Glutamatergic neuron (in vitro differentiated cells): Measurements from ENCODE around the gene TBC1D21. TPM values are rescaled to one million over a fixed set of nuclear protein-coding genes. Genes with fewer than 3 reads are reported as not detected.

Source experiments
- DNase-seq: peaks from one replicate; pipeline ENCODE4 v3.0.0; 2022
- H3K27ac Mint-ChIP-seq: one replicate; pipeline ENCODE4 v1.8.0; 2020; ENCODE audit warnings: mild to moderate bottlenecking, mixed read lengths, inconsistent platforms; ENCODE audit not compliant: unreplicated experiment
- H3K27me3 Mint-ChIP-seq: one replicate; pipeline ENCODE4 v1.8.0; 2020; ENCODE audit warnings: mild to moderate bottlenecking, moderate library complexity, mixed read lengths, inconsistent platforms; ENCODE audit not compliant: unreplicated experiment
- H3K36me3 Mint-ChIP-seq: one replicate; pipeline ENCODE4 v1.8.0; 2020; ENCODE audit warnings: mild to moderate bottlenecking, mixed read lengths, inconsistent platforms; ENCODE audit not compliant: unreplicated experiment
- H3K4me1 Mint-ChIP-seq: one replicate; pipeline ENCODE4 v1.8.0; 2020; ENCODE audit warnings: mild to moderate bottlenecking, low read depth, mixed read lengths, inconsistent platforms; ENCODE audit not compliant: unreplicated experiment
- H3K4me3 Mint-ChIP-seq: one replicate; pipeline ENCODE4 v1.8.0; 2020; ENCODE audit warnings: mild to moderate bottlenecking, mixed read lengths, inconsistent platforms; ENCODE audit not compliant: unreplicated experiment
- H3K9me3 Mint-ChIP-seq: one replicate; pipeline ENCODE4 v1.8.0; 2020; ENCODE audit warnings: mild to moderate bottlenecking, moderate library complexity, mixed read lengths, inconsistent platforms; ENCODE audit not compliant: unreplicated experiment
- total RNA-seq: library from RNA; stranded (reverse); fragmentation: NEBNext Ultra II Directional; extraction: Animal tissue kit (Norgen Biotek cat#: 25700); gene quantifications from one replicate; pipeline ENCODE4 v1.2.1, GENCODE V29; 2021; ENCODE audit not compliant: unreplicated experiment
- TF ChIP-seq, protein P1 (sequence below): fragments of 200-600 bp; sonication (generic); IDR thresholded peaks from one replicate; pipeline ENCODE4 v1.5.0; 2021; ENCODE audit not compliant: partially characterized antibody, unreplicated experiment

Gene TBC1D21
- total RNA-seq, 1 donor from 2014 or later: not detected

DNA sequence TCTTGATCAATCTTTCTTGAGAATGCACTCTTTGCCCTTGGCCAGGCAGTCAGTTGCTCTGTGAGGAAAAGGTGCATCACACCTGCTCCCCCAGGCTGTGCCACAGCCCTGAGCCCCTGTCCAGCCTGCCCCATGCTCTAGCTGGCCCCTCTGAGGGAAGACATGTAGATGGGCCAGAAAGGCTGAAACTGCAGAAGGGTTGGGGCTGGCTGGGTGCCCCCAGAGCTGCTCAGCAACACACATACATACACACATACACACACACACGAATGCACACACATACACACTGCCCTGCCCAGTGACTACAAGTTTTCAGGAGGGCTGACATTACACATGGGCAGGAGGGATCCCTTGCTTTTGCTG lies 16.4 kb downstream of the TBC1D21 start:
- Mint-ChIP-seq H3K36me3 (peaks cover 11% of the 10 kb centered on the region), H3K27ac (no peak overlapping the region), H3K27me3 (peaks cover 17% of the 10 kb centered on the region), H3K9me3 (peaks cover 8% of the 10 kb centered on the region), H3K4me1 (peaks cover 2% of the 10 kb centered on the region), H3K4me3 (no peak overlapping the region)
- no peak for DNase-seq
- TF ChIP-seq, protein P1, sequence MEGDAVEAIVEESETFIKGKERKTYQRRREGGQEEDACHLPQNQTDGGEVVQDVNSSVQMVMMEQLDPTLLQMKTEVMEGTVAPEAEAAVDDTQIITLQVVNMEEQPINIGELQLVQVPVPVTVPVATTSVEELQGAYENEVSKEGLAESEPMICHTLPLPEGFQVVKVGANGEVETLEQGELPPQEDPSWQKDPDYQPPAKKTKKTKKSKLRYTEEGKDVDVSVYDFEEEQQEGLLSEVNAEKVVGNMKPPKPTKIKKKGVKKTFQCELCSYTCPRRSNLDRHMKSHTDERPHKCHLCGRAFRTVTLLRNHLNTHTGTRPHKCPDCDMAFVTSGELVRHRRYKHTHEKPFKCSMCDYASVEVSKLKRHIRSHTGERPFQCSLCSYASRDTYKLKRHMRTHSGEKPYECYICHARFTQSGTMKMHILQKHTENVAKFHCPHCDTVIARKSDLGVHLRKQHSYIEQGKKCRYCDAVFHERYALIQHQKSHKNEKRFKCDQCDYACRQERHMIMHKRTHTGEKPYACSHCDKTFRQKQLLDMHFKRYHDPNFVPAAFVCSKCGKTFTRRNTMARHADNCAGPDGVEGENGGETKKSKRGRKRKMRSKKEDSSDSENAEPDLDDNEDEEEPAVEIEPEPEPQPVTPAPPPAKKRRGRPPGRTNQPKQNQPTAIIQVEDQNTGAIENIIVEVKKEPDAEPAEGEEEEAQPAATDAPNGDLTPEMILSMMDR: no peak

DNA sequence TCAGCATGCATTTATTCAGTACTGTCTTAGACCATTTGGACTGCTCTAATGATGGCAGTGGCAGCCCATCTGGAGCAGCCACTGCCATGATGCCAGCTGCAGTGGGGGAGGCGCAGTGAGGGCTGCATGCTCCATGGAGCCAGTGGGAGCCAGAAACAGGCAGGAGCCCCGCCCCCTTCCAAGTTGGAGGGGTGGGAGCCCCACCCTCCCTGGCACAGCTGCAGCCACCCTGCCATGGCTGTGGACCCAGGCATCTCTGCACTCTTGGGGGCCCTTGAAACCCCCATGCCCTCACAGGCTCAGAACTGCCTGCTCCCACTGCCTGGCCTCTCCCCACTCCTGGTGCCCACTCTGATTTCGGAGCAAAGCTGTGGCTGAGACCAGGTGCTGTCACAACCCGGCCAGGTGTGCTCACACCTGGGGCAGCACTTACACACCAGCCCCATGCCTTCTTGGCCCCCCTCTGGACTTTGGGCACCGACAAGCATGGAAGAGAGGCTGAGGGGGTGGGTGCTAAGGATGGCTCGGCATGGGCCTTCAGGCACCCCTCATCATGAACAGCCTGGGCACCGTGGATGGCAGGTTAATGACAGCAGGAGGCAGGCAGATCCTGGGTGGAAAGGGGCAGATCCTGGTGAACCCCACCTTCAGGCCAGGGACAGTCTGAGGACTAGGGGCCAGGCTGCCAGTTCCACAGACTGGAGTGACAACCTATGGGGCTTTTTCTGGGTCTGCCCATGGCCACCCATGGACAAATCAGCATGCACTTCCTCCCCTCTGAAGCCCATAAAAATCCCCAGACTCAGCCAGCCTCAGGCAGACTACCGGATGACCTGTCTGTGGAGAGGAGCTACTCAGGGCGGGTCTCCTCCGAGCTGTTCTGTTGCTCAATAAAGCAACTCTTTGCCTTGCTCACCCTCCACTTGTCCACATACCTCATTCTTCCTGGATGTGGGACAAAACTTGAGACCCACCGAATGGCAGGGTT lies 18.3 kb downstream of the TBC1D21 start:
- no peak for DNase-seq
- peaks cover 11% of the 10 kb centered on the region for H3K36me3 Mint-ChIP-seq
- H3K27me3 Mint-ChIP-seq: peaks cover 17% of the 10 kb centered on the region
- TF ChIP-seq, protein P1: no peak
- H3K4me3 Mint-ChIP-seq: no peak overlapping the region
- H3K27ac Mint-ChIP-seq: no peak overlapping the region
- H3K4me1 Mint-ChIP-seq: peaks cover 2% of the 10 kb centered on the region
- H3K9me3 Mint-ChIP-seq: peaks cover 8% of the 10 kb centered on the region

DNA sequence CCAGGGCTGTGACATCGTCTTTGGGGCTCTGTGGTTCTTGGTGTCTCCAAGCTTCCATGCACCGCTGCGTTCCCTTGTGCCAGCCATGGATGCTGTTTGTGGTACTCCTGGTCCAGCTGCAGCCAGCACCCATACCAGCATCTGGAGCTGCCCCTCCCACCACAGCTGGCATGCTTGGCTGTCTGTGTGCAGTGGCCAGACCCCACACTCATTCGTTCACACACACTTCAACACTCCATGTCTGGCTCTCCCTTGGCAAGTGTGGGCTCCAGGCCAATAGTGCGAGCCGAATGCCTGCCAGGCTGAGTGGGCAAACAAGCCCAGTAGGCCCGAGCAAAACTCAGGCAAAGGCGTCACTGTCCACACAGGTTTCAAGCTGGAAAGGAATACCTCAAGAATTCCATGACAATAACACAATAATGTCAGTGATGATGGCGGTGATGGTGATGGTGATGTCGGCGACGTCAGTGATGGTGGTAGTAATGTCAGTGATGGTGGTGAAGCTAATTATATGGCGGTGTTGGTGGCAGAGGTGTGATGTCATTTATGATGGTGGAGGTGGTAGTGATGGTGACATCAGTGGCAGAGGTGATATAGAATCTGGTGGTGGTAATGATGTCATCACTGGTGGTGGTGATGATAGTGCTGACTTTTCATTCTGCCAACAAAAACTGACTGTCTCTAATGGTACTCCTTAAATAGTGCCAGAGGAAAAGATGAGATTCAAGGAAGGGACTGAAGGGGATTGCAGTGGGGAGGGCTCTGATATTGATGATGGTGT lies 19.3 kb downstream of the TBC1D21 start:
- Mint-ChIP-seq H3K27me3 (peaks cover 17% of the 10 kb centered on the region), H3K9me3 (peaks cover 8% of the 10 kb centered on the region), H3K4me1 (peaks cover 2% of the 10 kb centered on the region), H3K27ac (no peak overlapping the region), H3K36me3 (peaks cover 11% of the 10 kb centered on the region), H3K4me3 (no peak overlapping the region)
- no peak for DNase-seq
- TF ChIP-seq, protein P1: no peak

DNA sequence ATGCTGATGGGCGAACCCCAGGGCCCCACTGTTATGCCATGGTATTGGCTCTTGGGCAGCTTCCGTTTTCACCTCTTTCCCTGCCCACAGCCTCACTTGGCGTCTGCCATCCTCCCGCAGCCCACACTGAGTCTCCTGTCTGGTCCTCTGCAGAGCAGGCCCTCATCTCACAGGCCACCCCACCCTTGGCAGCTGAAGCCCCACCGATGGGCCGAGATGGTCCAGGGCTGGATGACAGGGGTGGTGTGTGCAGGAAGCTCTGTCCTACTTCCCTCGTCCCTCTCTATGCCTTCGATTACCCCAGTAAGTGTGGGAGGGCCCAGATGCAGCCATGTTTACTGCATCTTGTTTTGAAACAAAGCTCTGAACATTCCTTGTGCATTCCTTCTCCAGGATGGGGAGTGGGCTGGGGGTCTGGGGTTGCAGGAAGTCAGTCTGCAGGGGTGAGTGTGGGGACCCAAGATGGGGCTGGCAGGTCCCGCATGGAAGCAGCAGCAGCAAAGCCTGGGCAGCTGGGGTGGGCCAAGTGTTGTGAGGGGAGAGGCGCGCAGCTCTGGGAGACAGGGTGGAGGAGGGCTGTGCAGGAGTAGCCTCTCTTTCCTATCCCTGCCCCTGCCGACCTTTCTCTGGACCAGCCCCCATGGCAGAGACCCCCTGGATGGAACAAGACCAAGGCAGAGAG lies 20.9 kb downstream of the TBC1D21 start:
- Mint-ChIP-seq H3K36me3 (peaks cover 11% of the 10 kb centered on the region), H3K27ac (no peak overlapping the region), H3K4me3 (no peak overlapping the region), H3K27me3 (peaks cover 11% of the 10 kb centered on the region), H3K4me1 (peaks cover 4% of the 10 kb centered on the region), H3K9me3 (peaks cover 7% of the 10 kb centered on the region)
- TF ChIP-seq, protein P1: no peak
- DNase-seq: no peak
